ENCODE data around the gene GLG1.
"Not testable (repeated sequence)": the region's sequence is repeated elsewhere in the genome, so short reads cannot be mapped to it uniquely, and the experiment has no call there.

The GLG1 gene

GRCh38 chr16:74412138-74412774 is 194.7 kb downstream of the GLG1 start:
- in situ Hi-C loops (cut with MboI; ENCODE audit: low pct_unique_long_range_greater_than_20kb, low sequenced_read_pairs, unreplicated experiment); DNase-seq (ENCODE audit: low spot score): not testable (repeated sequence)

DNA sequence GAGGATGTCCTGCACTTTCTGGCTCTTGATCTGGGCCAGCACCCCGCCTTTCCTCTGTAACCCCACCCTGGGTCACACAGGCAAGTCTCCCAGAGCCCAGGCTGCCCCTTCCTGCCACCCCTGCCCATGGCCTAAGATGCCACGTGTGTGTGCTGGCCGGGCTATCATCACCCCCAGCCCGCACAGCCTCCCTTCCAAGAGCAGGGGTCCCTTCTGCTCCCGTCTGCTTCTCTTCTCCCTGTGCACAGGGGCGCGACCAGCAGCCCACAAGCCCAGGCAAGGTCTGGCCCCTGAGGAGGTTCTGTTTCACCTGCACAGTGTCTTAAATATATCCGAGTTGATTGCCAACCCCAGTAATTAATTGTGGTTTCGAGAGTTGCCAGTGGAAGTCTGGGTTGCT is 195.9 kb downstream of the GLG1 start:
- in situ Hi-C loops (cut with MboI; ENCODE audit: low pct_unique_long_range_greater_than_20kb, low sequenced_read_pairs, unreplicated experiment): not testable (repeated sequence)

DNA sequence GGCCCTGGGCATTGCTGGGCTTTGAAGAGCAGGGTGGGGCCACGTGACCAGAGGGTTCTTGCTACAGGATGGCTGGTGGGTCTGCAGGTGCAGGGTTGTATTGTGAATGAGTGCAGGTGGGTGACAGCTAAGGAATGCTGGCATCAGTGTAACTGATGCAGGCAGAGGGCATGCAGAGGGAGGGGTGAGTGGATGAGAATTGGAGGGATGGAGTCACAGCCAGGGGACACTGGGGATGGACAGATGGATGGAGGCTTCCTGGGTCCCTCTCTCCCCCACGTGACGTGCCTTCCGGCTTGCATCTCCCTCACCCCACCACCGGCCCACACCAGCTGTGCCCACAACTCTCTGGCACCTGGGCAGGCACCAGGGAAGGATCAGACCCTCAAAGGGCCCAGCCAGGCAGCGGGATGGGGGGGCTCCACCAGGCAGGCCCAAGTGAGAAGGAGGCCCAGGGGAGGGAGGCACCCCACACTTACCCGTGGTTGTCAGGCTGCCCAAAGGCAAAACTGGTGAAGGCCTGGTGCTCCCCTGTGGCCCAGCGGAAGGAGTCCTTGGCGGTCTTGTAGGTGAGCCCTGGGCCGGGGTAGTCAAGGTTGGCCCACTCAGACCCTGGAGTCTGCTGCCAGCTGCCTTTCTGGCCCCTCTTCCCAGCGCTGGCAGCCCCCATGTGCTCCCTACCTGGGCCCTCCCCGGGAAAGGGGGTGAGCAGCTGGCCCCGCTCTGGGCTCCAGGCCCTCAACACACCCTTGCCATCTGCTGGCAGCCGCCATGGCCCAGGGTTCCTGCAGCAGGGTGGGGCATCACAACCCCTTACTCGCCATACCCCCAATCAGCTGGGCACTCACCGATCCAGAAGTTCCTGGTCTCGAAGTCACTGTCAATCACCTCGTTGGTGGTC is 196.6 kb downstream of the GLG1 start:
- DNase-seq (ENCODE audit: low spot score); in situ Hi-C loops (cut with MboI; ENCODE audit: low pct_unique_long_range_greater_than_20kb, low sequenced_read_pairs, unreplicated experiment): not testable (repeated sequence)

More for the DNA sequence above, 195.9 kb downstream of the GLG1 start:
- not testable (repeated sequence) for DNase-seq (ENCODE audit: low spot score)

- DNase-seq (ENCODE audit: low spot score); in situ Hi-C loops (cut with MboI; ENCODE audit: low pct_unique_long_range_greater_than_20kb, low sequenced_read_pairs, unreplicated experiment): not testable (repeated sequence)
Observed at GRCh38 chr16:74409185-74409981, 197.5 kb downstream of the GLG1 start.

DNA sequence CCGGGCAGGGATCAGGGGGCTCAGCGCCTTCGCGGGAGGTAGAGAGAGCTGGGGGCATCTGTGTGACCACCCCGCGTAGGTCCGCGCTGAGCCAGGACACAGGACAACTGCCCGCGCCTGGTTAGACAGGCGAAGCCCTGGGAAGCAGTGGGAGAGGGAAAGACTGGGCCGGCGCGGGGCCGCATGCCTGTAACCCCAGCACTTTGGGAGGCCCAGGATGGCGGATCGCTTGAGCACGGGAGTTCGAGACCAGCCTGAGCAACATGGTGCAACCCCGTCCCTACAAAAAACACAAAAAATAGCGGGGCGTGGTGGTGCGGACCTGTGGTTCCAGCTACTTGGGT is 199.6 kb downstream of the GLG1 start:
- in situ Hi-C loops (cut with MboI; ENCODE audit: low pct_unique_long_range_greater_than_20kb, low sequenced_read_pairs, unreplicated experiment); DNase-seq (ENCODE audit: low spot score): not testable (repeated sequence)

DNA sequence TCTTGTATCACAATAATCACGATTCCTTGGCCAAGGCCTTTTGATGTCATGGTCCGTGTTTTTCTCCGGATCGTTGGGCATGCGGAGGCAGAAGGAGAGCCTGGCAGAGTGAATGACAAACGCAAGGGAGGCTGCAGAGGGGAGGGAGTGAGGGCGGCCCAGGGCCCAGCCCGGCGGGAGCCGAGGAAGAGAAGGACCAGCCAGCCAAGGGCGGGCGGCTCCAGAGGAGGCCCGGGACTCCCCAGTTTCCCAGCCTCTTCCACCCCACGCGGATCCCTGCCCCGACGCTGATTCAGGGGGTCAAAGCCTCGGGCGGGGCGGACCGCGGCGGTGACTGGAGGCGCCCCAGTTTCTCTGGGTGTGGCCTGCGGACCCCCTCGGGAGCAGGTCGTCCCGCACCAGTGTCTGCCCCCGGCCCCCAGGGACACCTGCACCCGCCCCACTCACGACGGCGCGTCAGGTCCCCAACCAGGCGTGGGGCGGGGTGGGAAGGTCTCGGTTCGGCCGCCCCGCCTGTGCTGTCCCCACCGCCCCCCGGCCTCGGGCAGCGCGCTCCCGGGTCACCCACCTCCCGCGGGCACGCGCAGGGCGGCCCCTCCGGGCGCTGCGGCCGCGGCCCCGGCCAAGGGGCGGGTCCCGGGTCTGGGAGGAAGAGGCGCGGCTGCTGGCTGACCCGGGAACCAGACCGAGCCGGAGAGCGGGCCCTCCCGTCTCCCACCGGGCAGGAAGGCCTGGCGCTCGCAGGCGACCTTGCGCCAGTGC is 200.1 kb downstream of the GLG1 start:
- DNase-seq (ENCODE audit: low spot score); in situ Hi-C loops (cut with MboI; ENCODE audit: low pct_unique_long_range_greater_than_20kb, low sequenced_read_pairs, unreplicated experiment): not testable (repeated sequence)

DNA sequence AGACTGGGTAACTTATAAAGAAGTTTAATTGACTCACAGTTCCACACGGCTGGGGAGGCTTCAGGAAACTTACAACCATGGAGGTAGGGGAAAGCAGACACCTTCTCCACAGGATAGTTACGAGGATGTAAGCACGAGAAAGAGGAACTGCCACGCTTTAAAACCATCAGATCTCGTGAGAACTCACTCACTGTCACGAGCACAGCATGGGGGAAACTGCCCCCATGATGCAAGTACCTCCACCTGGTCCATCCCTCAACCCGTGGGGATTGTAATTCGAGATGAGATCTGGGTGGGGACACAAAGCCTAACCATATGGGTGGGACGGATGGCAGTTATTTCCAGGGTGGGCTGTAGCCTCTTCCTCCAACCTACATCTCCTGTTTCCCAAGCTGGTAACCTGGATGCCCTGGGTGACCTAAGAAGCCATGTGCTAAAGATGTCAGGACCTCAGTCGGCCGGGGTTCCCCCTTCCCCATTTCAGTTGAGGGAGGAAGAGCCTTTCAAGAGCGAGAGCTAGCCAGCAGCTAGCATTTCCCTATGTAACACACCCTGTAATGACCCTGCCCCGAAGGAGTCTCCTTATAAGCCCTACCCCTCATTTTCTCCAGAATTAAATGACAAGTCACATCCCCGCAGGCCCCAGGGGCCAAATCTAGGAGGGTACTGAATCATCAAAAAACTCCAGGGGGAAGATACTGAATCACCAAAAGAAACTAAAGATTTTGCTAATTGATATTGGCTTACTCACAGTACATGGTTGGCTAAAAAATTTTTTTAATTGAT is 202.6 kb downstream of the GLG1 start:
- DNase-seq (ENCODE audit: low spot score); in situ Hi-C loops (cut with MboI; ENCODE audit: low pct_unique_long_range_greater_than_20kb, low sequenced_read_pairs, unreplicated experiment): not testable (repeated sequence)

DNA sequence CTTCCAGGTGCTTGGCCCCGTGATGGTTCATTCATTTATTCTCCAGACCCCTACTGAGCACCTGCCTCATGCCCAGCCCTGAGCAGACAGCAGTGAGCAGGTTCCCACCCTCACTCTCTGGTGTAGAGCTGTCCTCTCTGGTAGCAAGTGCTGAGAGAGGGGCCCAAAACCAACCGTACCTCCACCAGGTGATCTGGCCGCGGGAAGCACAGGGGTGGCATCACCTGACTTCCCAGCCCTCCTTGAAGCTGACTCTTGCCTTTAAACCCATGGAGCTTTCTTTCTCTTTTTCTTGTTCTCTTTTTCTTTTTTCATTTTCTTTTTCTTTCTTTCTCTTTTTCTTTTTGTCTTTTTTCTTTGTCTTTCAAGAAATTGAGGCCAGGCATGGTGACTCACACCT is 206.7 kb downstream of the GLG1 start:
- not testable (repeated sequence) for DNase-seq (ENCODE audit: low spot score)

DNA sequence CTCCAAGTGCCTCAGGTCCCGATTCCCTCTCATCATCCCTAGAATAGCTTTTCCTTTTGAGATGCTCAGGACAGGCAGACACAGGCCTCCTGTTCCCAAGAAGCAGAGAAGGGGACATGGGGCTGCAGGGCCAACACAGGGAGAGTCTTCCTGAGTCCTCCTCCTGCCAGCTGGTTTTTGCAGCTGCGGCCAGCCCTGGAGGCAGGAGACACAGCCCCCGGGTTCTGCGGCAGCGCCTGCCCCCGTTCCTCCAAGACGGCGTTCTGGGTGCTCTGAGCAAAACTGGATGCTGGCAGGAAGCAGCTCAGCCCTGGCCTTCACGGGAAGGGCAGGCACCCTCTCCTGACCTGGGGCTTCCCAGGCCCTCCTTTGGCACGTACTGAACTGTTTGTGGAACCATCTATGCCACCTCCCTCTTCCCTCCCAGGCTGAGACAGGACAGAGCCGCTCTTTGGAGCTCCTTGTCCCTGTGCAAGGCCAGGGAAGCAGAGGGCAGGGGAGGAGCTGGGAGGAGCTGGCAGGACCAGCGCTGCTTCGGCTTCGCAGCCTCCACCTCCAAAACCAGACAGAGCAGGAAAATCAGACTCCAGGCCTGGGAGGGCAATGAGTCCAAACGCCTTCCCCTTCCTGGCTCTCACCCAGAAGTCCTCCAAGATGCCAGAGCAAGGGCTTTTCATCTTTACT is 208.6 kb downstream of the GLG1 start:
- in situ Hi-C loops (cut with MboI; ENCODE audit: low pct_unique_long_range_greater_than_20kb, low sequenced_read_pairs, unreplicated experiment); DNase-seq (ENCODE audit: low spot score): not testable (repeated sequence)

More for the DNA sequence above, 206.7 kb downstream of the GLG1 start:
- in situ Hi-C loops (cut with MboI; ENCODE audit: low pct_unique_long_range_greater_than_20kb, low sequenced_read_pairs, unreplicated experiment): not testable (repeated sequence)

Measured in GM13977 (cell line).